ENCODE measurements around the gene CHD2.
"Not testable (repeated sequence)": the region's sequence is repeated elsewhere in the genome, so short reads cannot be mapped to it uniquely, and the experiment has no call there.

The CHD2 gene

DNA sequence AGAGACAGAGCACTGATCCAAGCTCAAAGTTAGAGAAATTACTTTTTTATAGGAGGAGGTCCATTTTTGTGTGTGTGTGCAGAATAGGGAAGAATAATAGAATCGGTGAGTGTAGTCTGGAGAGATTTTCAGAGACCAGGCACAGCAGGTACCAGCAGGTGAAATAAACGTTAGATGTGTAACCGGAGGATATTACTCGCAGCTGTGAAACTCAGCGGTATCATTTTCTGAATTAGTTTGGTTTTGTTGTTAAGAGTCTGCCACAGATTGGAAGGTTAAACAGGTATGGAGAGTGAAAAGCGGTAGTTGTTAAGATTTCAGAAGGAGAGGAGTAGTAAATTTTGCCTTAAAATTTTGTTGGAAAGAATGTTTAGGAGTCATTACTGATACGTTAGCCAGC is 119.0 kb downstream of the CHD2 start:
- DNase-seq: no peak

DNA sequence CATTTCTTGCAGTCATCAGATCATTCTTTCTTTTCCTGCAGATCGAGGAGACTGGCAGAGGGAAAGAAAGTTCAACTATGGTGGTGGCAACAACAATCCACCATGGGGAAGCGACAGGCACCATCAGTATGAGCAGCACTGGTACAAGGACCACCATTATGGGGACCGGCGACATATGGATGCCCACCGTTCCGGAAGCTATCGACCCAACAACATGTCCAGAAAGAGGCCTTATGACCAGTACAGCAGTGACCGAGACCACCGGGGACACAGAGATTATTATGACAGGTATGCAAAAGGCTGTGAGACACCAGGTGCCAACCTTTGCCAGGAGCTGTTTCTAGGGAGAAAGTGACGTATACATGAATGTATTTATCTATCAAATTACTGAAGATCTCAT is 119.8 kb downstream of the CHD2 start:
- DNase-seq: no peak

DNA sequence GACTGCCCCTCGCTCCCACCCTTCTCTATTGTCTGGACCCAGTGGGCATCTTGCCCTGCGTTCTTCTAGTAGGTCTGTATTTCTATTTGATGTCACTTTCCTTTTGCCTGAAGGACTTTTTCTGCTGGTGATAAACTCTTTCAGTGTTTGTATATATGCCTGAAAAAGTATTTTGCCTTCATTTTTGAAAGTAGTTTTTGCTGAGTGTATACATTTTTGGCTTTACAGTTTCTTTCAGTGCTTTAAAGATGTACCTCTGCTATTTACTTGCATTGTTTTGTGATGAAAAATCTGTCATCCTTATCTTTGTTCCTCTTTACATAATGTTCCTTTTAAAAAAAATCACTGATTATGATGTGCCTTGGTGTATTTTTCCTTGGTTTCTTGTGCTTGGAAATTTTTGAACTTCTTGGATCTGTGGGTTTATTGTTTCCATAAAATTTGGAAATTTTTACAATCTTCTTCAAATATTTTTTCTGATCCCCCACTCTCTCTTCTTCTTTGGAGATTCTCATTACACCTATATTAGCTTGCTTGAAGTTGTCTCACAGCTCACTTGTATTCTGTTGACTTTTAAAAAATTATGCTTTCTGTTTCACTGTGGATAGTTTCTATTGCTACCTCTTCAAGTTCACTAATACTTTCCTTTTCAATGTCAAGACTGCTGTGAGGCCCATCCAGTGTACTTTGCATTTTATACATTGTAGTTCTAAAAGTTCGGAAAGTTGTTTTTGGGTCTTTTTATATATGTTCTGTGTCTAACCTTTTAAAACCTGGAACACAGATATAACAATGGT is 121.0 kb downstream of the CHD2 start:
- no peak for DNase-seq

DNA sequence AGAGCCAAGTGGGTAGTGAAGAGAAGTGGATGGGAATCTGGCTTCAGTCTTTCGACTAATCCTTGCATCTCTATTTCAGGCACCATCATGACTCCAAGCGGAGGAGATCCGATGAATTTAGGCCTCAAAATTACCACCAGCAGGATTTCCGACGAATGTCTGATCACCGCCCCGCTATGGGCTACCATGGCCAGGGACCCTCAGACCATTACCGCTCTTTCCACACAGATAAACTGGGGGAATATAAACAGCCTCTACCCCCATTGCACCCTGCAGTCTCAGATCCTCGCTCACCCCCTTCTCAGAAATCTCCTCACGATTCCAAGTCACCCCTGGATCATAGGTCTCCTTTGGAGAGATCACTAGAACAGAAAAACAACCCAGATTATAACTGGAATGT is 124.2 kb downstream of the CHD2 start:
- no peak for DNase-seq

DNA sequence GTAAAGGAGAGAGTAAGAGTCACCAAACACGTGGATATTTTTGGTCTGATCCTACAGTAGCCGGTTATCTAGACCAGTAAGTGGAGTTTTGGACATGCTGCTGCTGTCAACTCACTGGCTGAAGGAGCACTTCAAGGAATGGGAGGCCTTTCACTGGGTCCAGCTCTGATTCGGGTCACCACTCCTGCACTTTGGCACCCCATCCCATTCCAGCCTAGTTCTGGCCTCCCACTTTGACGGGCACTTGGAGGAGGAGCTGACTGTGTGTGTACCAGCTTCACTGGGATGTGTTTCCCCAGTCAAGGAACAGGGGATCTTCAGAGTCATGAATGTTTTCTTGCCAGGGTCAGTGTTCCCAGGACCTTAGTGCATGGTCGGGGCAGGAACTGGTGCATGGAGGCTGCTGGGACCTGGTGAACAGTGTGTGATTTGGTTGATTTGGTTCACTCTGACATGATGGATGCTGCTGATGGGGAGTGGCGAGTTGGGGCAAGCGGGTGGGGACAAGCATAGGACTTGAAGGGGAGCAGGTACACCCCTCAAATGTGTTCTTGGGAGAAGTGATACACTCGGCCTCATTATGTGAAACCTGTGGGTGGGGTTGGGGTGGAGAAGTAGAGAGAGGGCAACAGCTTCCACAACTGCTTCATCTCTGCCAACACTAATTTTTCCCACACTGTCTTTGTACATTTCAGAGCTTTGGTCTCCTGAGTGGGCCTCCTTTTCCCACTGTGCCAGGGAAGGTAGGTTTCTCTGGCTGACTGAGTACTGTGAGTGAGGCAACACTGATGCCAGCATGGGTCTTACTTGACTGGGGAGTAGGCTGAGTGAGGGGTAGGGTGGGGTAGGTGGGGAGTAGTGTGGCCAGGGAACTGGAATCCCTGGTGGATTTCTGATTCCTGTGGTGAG is 124.8 kb downstream of the CHD2 start:
- no peak for DNase-seq

DNA sequence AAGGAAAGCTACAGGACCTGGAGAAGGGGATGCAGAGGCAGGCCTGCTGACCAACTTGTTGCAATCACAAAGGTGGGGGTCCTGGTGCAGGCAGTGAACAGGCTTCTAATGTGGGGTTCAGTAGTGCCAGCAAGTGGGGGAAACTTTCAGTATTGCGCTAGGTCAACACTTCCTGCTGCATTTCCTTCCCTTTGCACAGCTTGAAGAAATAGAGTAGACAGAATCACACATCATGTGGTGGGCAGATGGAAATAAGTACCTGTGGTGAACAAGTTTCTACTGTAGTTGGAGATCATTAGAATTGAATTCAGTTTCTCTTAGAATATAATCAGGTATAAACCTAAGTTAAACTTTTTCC is 125.5 kb downstream of the CHD2 start:
- DNase-seq: no peak

DNA sequence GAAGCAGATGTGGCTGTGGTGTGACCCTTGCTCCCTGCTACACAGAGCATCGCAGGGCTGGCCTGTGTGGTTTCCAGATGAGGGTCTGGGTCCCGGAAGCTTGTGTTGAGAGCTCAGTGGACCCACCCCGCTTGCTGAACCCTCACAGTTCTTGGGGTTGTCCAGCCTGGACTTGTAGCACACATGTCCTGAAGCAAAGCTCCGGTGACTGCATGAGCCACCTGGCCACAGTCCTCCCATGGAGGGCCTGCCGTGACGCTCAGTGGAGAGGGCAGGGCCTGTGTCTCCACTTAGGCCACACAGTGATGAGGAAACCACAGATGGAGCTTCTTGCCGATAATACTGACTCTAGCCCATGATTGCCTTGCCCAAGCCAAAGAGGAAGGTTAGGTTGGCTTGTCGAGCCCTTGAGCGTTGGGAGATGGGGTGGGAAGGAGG is 126.3 kb downstream of the CHD2 start:
- DNase-seq: no peak

DNA sequence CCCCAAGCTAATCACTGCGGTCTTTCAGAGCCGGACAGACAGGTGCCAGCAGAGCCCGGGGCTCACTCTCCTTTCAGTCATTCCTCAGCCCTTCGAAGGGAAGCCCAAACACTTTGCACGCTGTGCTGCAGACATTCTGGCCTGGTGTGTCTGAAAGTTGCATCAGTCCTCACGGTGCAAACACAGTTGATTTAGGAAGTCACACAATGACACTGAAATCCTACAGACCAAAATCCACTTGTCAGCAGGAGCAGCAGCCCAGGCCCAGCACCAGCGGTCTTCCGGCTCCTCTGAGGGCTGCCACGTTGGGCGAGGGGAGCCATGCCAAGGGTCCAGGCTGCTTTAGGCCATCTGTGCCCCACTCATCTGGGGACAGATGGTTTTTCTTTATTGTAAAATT is 127.3 kb downstream of the CHD2 start:
- no peak for DNase-seq

DNA sequence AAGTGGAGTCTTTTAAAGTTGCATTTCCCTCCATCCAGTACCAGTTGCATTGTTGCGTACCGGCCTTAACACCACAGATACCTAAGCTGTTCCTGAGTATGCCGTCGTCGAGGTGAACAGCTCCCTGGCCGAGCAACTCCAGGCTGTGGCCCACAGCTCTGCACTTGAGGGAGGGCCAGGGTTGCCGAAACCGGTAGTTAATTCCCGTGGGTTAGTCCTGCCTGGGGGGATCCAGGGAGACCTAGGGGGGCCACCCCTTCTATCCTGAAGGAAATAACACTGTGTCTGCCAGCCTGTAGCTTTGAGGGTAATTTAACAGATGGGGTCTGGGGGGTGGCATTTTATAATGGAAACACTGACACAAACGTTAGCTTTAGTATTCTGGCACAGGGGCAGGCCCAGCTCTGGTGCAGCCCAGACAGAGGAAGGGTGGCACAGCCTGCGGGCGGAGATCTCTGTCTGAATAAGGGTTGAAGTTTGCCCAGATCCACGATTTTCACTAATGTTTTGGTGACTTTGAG is 128.0 kb downstream of the CHD2 start:
- DNase-seq: no peak

DNA sequence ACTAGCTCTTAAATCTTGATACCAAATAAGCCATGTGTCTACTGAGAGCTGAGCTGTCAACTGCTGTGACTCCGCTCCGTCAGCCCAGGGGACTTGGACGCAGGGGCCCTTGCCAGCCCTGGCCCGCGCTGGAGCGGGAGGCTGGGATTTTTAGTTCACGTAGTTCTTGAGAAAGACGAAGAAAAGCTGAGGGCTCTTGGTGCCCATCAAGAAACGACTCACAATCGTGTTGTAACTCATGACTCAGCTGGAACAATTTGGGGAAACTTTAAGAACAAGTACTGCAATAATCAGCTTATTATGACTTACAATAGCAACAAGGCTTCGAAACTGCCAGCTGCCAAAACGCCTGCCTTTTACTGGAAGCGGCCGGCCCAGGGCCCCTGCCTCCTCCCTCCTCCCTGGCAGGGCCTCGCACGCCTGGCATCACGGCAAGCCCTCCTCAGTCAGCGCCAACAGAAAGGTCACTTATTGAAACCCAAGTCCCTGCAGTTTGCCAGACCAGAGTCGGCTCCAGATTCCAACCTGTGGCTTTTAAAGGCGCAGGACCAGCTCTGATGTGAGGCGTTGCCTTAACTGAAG is 128.6 kb downstream of the CHD2 start:
- DNase-seq: no peak

DNA sequence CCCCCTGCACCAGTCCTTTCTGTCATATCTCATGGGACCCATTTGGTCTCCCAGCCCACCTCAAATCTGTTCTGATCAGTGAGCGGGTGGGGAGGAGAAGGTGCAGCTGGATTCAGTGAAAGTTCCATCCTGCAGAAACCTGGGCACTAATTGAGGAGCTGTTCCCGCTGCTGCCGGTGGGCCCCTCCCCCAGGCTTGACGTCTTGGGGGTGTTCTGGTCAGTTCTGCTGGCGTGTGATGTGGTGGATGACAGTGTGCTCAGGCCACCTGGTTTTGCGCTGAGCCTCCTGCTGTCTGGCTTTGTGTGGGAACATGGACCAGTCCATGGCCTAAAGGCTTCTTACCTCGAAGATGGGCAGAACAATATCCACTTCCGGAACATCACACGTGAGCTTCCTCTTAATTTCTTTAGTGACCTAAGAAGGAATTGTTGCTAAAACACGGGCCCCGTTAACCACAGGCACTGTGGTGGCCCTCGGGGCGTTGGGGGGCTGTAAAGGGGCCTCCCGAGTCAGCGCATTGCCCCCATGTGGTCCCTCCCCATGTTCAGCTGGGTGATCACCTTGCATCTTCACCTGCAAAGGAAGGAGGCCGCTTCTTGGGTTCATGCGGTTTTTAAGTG is 129.2 kb downstream of the CHD2 start:
- DNase-seq: no peak

DNA sequence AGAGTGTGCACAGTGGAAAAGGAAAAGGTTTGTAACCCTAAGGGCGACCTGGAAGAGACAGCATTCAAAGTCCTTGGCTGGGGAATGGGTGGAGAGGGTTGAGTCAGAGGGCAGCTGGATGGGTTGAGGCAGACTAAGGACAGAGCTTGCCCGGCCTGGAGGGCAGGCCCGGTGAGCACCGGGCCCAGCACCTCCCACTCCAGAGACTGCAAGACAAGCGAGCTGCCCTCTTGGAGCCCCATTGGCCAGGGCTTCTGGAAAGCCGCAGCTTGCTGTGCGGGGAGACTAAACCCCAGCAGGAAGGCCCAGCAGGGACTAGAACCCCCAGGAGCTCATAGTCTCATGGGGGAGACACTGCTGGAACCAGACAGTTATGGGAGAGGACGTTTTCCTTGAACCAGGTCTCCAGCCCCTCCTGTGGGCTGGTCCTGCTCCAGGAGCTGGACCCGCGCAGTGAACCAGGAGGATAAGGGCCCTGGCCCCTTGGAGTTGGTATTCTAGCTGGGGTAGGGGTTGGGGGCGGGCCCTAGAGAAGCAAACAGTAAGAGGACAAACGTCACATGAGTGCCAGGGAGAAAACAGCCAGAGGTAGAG is 129.8 kb downstream of the CHD2 start:
- peak; percentile 25 for DNase-seq

DNA sequence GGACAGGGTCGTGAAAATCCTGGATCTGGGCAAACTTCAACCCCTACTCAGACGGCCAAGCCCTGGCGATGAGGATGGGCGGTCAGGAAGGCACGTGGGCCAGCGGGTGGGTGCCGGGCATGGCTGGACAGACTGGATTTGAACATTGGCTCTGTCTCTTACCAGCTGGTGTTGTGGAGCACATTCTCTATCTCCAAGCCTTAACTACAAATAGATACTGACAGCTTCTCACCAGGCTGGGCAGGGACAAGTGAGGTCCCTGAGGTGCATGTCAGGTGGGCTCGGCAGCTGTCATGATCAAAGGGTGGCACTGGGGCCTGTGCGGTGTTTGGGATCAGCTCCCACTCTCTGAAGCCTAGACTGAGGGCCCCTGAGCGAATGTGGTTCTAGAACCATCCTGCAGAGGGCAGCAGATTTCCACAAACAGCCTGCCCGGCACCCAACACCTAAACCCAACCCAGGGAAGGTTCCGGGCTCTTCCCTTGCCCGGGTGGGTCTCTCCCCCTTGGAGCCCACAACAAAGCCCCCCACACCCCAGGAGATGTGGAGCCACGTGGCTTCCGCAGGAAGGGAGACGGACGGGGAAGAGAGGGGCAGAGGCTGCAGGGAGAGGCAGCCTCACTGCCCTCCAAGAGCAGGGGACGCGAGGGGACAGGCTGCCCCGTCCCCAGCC is 130.4 kb downstream of the CHD2 start:
- DNase-seq: peak; percentile 77

DNA sequence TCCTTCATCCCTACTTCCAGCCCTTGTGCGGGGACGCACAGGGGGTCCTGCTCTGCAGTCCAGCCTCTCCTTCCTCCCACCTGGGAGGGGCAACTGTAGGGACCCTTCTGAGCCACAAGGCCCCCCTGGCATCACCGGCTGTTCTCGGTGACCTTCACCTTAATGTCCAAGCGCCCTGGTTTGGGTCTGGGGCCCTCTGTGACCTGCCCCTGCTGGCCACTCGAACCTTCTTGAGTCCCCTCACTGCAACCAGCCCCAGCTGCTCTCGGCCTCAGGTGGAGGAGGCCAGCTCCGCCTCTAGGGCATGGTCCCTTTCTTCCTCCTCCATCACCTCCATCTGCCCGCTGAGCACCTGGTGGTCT is 131.0 kb downstream of the CHD2 start:
- DNase-seq: no peak

DNA sequence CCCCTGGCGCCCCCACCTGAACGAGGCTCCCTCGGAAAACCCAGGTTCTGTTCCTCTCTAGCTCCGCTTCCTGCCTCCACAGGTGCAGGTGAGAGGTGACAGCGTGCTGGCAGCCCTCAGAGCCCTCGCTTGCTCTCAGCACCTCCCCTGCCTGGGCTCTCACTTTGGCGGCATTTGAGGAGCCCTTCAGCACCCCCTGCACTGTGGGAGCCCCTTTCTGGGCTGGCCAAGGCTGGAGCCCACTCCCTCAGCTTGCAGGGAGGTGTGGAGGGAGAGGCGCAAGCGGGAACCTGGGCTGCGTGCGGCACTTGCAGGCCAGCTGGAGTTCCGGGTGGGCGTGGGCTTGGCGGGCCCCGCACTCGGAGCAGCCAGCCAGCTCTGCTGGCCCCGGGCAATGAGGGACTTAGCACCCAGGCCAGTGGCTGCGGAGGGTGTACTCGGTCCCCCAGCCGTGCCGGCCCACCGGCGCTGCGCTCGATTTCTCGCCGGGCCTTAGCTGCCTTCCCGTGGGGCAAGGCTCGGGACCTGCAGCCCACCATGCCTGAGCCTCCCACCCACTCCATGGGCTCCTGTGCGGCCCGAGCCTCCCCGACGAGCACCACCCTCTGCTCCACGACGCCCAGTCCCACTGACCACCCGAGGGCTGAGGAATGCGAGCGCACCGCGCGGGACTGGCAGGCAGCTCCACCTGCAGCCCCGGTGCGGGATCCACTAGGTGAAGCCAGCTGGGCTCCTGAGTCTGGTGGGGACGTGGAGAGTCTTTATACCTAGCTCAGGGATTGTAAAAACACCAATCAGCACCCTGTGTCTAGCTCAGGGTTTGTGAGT is 131.6 kb downstream of the CHD2 start:
- DNase-seq: not testable (repeated sequence)

DNA sequence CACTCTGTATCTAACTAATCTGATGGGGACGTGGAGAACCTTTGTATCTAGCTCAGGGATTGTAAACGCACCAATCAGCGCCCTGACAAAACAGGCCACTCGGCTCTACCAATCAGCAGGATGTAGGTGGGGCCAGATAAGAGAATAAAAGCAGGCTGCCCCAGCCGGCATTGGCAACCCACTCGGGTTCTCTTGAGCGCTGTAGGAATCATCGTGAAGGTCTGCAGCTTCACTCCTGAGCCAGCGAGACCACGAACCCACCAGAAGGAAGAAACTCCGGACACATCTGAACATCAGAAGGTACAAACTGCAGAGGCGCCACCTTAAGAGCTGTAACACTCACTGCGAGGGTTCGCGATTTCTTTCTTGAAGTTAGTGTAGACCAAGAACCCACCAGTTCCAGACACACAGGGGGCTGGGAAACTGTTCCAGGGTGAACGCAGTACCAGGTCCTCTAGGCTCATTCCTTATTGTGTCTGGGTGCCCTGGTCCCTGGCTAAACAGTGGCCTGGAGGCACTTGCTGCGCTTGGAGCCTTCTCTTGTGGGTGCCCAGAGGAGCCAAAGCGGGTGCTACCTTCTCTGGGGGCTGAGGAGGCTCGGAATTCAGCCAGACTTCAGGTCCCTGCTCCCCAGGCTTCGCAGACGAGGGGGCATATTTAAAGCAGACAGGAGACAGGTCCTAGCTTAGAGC is 132.5 kb downstream of the CHD2 start:
- not testable (repeated sequence) for DNase-seq

DNA sequence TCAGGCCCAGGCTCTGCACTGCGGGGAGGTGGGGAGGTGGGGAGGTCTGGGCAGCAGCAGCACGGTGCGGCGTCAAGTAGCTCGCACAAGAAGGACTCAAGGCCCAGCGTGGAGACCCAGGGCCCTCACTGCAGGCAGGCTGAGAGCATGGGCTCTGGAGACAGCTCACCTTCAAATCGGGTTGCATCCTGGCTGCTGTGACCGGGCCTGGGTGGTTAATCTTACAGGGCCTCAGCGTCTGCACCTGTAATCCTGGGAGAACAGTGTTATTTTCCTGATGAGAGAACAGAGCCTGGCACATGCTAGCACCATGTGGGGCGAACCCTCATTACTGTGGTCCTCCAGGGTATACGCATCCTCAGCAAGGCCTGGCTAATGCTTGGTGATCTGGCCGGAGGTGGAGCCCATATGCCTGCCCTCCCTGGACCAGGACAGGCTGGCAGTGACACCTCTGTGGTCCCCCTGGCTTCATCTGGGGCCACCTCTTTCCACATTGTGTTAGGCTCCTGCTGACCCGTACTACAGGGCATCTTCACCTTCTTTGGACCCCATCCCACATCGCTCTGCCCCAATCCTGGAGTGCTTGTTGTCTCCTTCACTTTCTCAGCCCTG is 133.4 kb downstream of the CHD2 start:
- DNase-seq: no peak

DNA sequence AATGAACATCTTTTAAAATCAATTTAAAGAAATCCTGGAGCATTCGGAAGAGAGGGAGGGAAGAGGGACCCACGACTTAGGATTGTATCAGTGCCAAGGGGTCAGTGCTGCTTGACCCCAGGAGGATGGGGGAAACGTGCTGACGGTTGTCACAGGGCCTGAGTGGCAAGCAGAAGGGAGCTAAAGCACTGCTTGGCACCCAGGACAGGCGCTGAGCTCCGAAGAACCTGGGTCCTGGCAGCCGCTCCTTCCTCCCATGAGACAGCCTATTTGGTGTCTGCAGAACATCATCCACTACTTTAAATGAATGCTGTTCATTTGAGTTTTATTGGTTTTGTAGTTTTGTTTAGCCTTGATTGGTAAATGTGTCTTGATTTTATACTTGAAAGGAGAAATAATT is 134.4 kb downstream of the CHD2 start:
- DNase-seq: no peak

DNA sequence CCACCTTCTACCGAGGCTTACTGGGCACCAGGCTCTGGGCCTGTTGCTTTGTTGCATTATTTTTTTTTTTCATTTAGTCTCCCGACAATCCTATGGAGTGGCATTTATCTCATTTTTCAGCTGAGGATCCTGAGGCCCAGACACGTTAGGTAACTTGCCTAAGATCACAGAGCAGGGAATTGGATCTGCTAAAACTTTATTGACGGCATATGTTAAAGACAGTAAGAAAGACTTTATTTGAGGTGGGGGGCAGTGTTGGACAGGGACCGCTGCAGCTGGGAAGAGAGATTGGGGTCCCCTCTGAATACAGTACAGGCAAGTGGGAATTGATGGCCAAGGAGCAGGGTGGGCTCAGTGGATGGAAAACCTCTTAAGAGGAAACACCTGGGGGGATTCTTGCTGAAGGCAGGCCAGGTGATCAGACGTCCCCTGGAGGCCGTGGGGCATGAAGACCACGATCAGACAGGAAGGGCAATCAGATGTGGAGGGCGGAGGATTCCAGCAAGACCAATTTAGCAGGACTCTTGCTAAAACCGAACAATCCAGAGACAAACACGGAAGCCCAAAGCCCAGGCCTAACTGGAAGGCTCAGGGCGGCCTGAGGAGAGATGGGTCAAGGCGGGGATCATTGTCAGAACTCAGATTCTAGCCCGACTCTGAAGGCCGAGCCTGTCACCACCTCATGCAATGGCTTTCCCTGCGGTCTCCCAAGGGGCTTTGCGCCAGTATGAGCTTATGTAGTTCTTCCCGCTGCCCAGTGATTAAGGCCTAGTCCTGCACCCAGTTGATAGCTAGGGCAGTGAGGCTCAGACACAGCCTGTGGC is 135.2 kb downstream of the CHD2 start:
- DNase-seq: no peak

All from right kidney (tissue), 1 donor.